Large intestine (tissue), 3 donors: ENCODE results near the gene AGPAT4. TPM values are rescaled to one million over a fixed set of nuclear protein-coding genes. Genes with fewer than 3 reads are reported as not detected.

Source experiments
- DNase-seq, 2 donors: peaks; one replicate each; pipeline versions ENCODE4 v3.0.0 to v3.0.0-alpha.2; 2013
- H3K27ac ChIP-seq: one replicate; pipeline ENCODE4 v1.5.1; 2013; ENCODE audit warnings: low read length
- H3K27me3 ChIP-seq: 2 replicates; pipeline ENCODE4 v1.6.1; 2013; ENCODE audit warnings: low read length; ENCODE audit not compliant: control insufficient read depth, insufficient read depth
- H3K36me3 ChIP-seq: 2 replicates; pipeline ENCODE4 v1.6.1; 2013; ENCODE audit warnings: low read length; ENCODE audit not compliant: control insufficient read depth, insufficient read depth
- H3K4me1 ChIP-seq: one replicate; pipeline ENCODE4 v1.6.1; 2013; ENCODE audit warnings: low read length; ENCODE audit not compliant: control insufficient read depth, insufficient read depth
- H3K4me3 ChIP-seq: one replicate; pipeline ENCODE4 v1.5.1; 2013; ENCODE audit warnings: low read length
- H3K9me3 ChIP-seq: one replicate; pipeline ENCODE4 v1.6.1; 2013; ENCODE audit warnings: mild to moderate bottlenecking, low read depth, low read length, moderate library complexity; ENCODE audit not compliant: control insufficient read depth
- WGBS: methylation state at CpG from one replicate; pipeline ENCODE4 v1.1.5; 2013; ENCODE audit warnings: low lambda C conversion rate; ENCODE audit not compliant: insufficient coverage; 5-methylcytosine and 5-hydroxymethylcytosine counted together
- polyA plus RNA-seq: library from polyadenylated mRNA; unstranded; fragments of 120-200 nt; gene quantifications from one replicate; pipeline ENCODE4 v1.2.1, GENCODE V29; 2013

The AGPAT4 gene
- polyA plus RNA-seq, 1 donor = 6.8 TPM

DNA sequence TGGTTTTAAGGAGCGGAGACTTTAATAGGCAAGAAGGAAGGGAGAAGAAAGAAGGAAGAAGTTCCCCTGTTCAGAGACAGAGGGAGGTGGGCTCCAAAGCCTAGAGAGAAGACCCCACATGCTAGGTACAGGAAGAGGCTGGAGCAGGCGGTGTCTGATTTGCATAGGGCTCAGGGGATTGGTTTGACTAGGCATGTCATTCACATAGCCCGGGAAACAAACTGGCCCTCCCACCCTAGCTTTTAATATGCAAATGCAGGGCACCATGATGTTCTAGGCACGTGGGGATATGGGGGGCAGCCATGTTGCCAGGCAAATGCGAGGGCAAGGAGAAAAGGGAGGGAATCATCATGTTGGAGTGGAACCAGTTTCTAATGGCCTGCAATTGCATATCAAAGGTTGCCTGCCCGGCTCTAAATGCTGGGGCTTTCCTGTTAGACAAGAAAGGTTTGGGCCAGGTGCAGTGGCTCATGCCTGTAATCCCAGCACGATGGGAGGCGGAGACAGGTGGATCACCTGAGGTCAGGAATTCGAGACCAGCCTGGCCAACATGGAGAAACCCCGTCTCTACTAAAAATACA is 34.3 kb upstream of the AGPAT4 start:
- WGBS = 33% methylated on average over 1 of the region's 10 CpGs
- H3K4me1 ChIP-seq = no peaks in the 10 kb centered on the region
- H3K27me3 ChIP-seq = no peaks in the 10 kb centered on the region
- H3K27ac ChIP-seq = no peak overlapping the region
- no peak for DNase-seq
- no peaks in the 10 kb centered on the region for H3K36me3 ChIP-seq
- H3K9me3 ChIP-seq = no peaks in the 10 kb centered on the region
- H3K4me3 ChIP-seq = no peak overlapping the region

DNA sequence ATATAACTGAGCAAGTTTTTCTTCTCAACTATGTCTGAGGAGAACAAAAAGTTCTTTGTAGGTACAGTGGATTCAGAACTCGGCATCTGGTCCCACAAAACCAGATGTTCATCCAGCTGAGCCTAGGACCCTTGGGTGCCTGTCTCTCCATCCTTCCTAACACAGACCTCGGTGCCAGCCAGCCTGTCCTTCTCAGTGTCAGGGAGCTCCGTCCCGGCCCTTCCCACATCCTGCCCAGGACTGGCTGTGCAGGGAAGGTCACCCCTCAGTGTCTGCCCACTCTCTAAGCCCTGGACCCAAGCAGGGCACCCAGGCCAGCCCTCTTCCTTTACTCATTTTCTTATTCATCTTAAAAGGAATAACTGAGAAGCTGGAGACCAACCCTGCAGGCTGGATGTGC is 32.0 kb upstream of the AGPAT4 start:
- no peaks in the 10 kb centered on the region for H3K27me3 ChIP-seq
- no peaks in the 10 kb centered on the region for H3K4me1 ChIP-seq
- H3K36me3 ChIP-seq = no peaks in the 10 kb centered on the region
- H3K9me3 ChIP-seq = no peaks in the 10 kb centered on the region
- WGBS = no CpG with 5 or more reads among the region's 4 CpGs
- H3K27ac ChIP-seq = no peak overlapping the region
- H3K4me3 ChIP-seq = no peak overlapping the region
- DNase-seq = no peak

DNA sequence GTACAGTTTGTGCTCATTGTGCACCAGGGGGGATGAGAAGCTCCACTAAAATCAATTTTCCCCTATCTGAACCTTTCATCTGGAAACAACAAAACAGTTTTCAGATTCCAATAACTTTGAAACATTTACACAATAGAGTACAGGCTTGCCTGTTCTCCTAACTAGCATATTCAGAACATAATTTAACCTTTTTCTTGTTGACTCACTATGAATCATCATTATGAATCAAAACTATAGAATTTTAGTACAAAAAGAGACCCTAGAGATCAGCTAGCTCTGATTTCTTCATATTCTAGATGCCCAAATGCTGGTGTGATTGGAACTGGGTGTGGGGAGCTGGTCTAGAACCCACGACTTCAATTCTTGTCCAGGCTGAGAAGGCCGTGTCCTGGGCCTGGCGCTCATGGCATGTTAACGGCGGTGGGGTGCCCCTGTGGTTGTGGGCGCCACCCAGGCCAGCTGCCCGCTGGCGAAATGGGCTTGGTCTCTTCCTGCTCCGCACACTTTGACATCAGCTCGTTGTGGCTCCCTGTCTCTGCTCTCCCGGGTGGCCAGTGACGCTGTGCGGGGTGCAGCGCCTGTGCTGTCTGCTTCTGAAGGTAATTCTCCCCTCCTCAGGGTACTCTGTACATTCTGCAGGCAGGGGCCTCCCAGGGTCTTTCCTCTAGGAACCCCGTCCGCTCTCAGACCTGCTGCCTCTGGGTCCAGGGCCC is 29.9 kb upstream of the AGPAT4 start:
- no peaks in the 10 kb centered on the region for H3K4me1 ChIP-seq
- no peaks in the 10 kb centered on the region for H3K9me3 ChIP-seq
- no peak overlapping the region for H3K4me3 ChIP-seq
- no peaks in the 10 kb centered on the region for H3K36me3 ChIP-seq
- no peak for DNase-seq
- no CpG with 5 or more reads among the region's 16 CpGs for WGBS
- no peaks in the 10 kb centered on the region for H3K27me3 ChIP-seq
- H3K27ac ChIP-seq = no peak overlapping the region

DNA sequence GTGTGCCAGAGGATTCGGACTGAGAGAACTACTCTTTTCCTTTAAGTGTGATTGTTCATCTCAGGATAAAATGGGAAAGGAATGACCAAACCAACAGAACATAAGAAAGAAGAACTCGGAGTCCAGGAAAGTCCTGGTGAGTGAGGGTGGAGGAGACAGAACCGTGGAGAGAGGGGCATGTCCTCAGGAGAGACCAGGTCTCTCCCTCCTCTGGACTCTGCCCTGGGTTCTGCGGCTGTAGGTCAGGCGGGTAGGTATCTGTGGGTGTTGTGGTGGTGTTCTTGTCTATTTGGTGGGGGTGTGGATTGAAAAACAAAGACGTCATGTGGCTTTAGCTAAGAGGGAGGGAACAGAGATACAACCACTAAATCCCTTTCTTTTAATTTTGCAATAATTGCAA is 29.1 kb upstream of the AGPAT4 start:
- Histone ChIP-seq H3K4me1 (no peaks in the 10 kb centered on the region), H3K36me3 (no peaks in the 10 kb centered on the region), H3K9me3 (no peaks in the 10 kb centered on the region), H3K27me3 (no peaks in the 10 kb centered on the region), H3K27ac (no peak overlapping the region), H3K4me3 (no peak overlapping the region)
- WGBS = no CpG with 5 or more reads among the region's 6 CpGs
- no peak for DNase-seq

DNA sequence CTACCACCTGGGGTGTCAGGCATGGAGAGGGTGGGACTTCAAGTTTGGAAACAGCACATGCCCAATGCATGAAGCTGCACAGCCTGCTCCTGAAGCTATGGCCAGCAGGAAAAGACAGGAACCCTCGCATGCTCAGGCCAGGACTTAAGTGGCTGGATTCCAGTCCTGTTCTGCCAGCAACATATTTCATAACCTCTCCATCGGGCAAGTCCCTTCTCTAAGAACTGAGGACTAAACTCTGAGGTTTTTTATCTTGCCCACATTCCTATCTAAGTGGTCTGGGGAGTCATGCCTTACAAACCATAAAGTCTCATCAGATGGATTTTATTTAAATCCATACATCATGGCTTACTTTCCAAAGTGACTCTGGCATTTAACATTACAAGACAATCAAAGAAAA is 27.5 kb upstream of the AGPAT4 start:
- WGBS = 100% methylated on average over 1 of the region's 2 CpGs
- H3K9me3 ChIP-seq = no peaks in the 10 kb centered on the region
- no peak overlapping the region for H3K27ac ChIP-seq
- no peaks in the 10 kb centered on the region for H3K4me1 ChIP-seq
- no peak overlapping the region for H3K4me3 ChIP-seq
- H3K27me3 ChIP-seq = no peaks in the 10 kb centered on the region
- no peak for DNase-seq
- no peaks in the 10 kb centered on the region for H3K36me3 ChIP-seq

DNA sequence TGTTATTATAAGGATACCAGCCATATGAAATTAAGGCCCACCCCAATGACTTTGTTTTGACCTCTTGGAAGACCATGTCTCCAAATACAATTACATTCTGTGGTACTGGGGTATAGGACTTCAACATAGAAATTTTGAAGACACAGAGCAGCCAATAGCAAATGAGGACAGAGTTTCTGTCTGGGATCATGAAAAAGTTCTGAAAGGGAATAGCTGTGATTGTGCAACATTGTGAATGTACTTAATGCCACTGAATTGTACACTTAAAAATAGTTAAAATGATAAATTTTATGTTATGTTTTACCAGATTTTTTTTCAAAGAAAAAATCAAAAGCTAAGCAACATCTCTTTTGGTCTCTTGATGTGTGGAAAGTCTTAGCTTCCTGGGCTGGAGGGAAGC is 27.0 kb upstream of the AGPAT4 start:
- Histone ChIP-seq H3K4me1 (no peaks in the 10 kb centered on the region), H3K9me3 (no peaks in the 10 kb centered on the region), H3K36me3 (no peaks in the 10 kb centered on the region), H3K27ac (no peak overlapping the region), H3K27me3 (no peaks in the 10 kb centered on the region), H3K4me3 (no peak overlapping the region)
- DNase-seq = no peak

DNA sequence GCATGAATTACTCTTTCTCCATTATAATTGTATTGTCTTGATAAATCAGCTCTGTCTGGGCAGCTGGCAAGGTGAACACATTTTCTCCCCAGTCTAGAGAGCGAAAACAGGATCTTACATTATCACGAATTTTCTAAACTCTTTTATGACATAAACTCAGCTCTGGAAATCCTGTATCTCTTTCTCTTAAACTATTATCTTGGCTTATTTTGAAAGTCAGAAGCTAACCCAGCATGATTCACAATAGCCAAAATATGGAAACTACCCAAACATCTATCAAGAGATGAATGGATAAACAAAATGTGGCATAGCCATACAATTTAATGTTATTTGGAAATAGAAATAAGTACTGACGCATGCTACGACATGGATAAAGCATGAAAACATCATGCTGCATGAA is 25.9 kb upstream of the AGPAT4 start:
- H3K36me3 ChIP-seq = no peaks in the 10 kb centered on the region
- 95% methylated on average over 2 of the region's 4 CpGs for WGBS
- no peaks in the 10 kb centered on the region for H3K27me3 ChIP-seq
- no peaks in the 10 kb centered on the region for H3K9me3 ChIP-seq
- H3K4me1 ChIP-seq = no peaks in the 10 kb centered on the region
- H3K4me3 ChIP-seq = no peak overlapping the region
- DNase-seq = no peak
- no peak overlapping the region for H3K27ac ChIP-seq

DNA sequence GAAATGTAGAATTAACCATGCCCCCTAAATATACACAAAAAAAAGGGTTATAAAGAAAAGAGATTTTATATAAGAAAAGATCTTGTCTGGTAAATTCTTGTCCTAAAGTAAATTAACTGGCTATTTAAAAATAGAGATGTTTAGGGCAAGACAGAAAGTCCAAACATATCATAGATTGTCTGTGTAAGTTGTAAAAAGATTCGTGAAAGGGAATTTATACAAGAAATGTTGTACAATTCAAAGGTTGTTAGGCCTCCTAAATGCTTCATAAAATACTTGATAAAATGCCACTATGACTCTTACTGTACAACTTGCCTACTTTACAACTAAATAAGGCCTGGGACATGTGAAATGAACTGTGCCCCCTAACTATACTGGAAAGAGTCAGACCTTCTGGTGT is 21.9 kb upstream of the AGPAT4 start:
- Histone ChIP-seq H3K4me3 (no peak overlapping the region), H3K9me3 (no peaks in the 10 kb centered on the region), H3K27me3 (no peaks in the 10 kb centered on the region), H3K4me1 (no peaks in the 10 kb centered on the region), H3K27ac (no peak overlapping the region), H3K36me3 (no peaks in the 10 kb centered on the region)
- no peak for DNase-seq
- no CpG with 5 or more reads among the region's 1 CpG for WGBS

DNA sequence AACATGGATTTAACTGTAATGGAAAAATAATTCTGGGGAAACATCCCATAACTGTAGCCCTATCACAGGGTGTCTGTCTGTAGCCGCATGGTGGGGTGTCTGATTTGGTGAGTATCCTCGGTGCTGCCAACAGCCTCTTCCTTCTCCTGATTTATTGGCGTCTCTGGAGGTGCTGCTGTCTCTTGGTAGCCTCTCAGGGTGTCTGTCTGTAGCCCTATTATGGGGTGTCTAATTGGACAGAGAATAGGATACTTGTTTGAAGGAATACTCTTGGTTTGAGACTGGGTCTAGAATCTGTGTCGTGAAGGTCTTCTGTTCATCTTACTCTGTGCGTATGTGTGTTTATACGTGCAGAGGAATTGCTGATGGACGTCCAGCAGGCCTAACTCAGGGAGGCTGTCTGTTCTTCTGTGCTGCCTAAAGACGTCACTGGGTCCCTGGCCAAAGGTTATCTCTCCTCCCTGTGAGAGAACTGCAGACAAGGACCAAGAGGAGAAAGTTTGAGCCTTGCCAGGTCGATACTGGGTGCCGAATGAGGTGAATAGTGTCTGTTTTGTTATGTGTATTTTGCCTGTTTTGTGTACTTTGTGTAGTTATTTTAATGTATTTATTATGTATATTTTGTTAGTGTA is 18.9 kb upstream of the AGPAT4 start:
- Histone ChIP-seq H3K27me3 (no peaks in the 10 kb centered on the region), H3K4me1 (no peaks in the 10 kb centered on the region), H3K4me3 (no peak overlapping the region), H3K36me3 (no peaks in the 10 kb centered on the region), H3K27ac (no peak overlapping the region), H3K9me3 (no peaks in the 10 kb centered on the region)
- DNase-seq = no peak
- WGBS = no CpG with 5 or more reads among the region's 10 CpGs

DNA sequence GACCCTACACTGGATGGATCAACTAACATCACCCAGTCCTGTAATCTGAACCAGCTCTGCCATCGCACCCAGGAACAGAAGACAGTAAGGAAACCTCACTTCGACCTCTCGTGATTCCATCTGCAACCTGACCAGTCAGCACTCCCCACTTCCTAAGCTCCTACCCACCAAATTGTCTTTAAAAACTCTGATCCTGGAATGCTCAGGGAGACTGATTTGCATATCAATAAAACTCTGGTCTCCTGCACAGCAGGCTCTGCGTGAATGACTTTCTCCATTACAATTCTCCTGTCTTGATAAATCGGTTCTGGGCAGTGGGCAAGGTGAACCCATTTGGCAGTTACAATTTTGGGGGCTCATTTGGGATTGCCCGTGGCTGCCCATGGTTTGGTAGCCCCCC is 18.3 kb upstream of the AGPAT4 start:
- Histone ChIP-seq H3K4me3 (no peak overlapping the region), H3K27ac (no peak overlapping the region)
- no CpG with 5 or more reads among the region's 6 CpGs for WGBS

DNA sequence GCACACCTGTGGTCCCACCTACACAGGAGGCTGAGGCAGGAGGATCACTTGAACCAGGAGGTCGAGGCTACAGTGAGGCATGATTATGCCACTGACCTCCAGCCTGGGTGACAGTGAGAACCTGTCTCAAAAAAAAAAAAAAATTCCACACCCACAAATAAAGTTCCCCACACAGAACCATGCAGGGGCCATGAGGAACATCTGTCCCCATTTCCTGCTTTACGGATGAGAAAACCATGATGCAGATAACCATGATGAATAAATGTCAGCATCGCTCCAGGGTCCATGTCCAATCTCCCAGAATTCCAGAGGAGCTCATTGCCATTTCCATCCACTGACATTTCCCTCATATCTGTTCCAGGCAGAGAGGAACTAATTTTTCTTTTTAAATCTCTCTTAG is 16.9 kb upstream of the AGPAT4 start:
- no peak for DNase-seq
- H3K4me3 ChIP-seq = no peak overlapping the region
- H3K9me3 ChIP-seq = no peaks in the 10 kb centered on the region
- no peaks in the 10 kb centered on the region for H3K27me3 ChIP-seq
- WGBS = no CpG with 5 or more reads among the region's 3 CpGs
- no peaks in the 10 kb centered on the region for H3K36me3 ChIP-seq
- H3K27ac ChIP-seq = no peak overlapping the region
- H3K4me1 ChIP-seq = no peaks in the 10 kb centered on the region

More for the DNA sequence above, 18.3 kb upstream of the AGPAT4 start:
- DNase-seq = no peak
- no peaks in the 10 kb centered on the region for H3K27me3 ChIP-seq
- no peaks in the 10 kb centered on the region for H3K9me3 ChIP-seq
- no peaks in the 10 kb centered on the region for H3K36me3 ChIP-seq
- no peaks in the 10 kb centered on the region for H3K4me1 ChIP-seq
